Esophagus squamous epithelium (tissue), 4 donors: Measurements from ENCODE around the gene TMEM74B.

Experiments
- CTCF ChIP-seq, 6 experiments: fragments of 450-650 bp in 4 of 6; fragments of 200-600 bp in 2 of 6; sonication (generic) in 2 of 6; IDR thresholded peaks; one replicate each; pipeline ENCODE4 v1.5.1; 2016 to 2019; ENCODE audit warnings: antibody characterized with exemption in 6 of 6, mild to moderate bottlenecking in 4 of 6, moderate library complexity in 4 of 6
- POLR2A ChIP-seq, 4 donors: fragments of 450-650 bp; IDR thresholded peaks; one replicate each; pipeline ENCODE4 v1.6.1; 2017; ENCODE audit warnings: antibody characterized with exemption in 4 of 4, mild to moderate bottlenecking in 4 of 4, moderate library complexity in 3 of 4

GRCh38 chr20:1225783-1226654 is 41.2 kb upstream of the TMEM74B start, which contains the start of gene RAD21L1:
- TF ChIP-seq CTCF (IDR thresholded peaks at IDR 0.05), result no peak
- no peak for TF ChIP-seq POLR2A (IDR thresholded peaks at IDR 0.05)
